ENCODE results near the gene BCAR3.

Gene BCAR3
- total RNA-seq, result 11.7 to 55.4 (median 17.1) reads per million in 17 experiments

GRCh38 chr1:93681101-93681988, at the start of gene BCAR3:
Gene BCAR3, minus strand, starts transcription at chr1:93681837. Its CDS starts 6,907 bp downstream, at chr1:93674930.
- peak; percentile 70 to 92 (median 80) for DNase-seq

DNA sequence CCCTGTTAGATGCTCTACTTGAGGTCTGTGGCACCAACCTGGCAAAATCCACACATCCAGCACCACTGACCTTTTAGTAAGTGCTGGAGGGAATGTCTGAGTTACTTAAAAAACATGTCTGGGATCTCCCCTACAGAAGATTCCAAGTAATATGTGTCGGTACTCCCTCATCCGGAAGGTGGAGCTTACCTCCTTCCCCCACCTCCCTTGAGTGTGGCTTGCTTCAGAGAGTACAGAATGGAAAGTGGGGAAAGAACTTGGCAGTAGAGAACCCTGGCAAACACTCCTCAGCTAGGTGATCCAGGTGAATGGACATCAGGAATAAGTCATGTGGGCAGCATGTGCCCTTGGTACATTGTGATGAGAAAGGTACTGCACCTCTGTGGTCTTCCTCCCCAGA, 49.0 kb upstream of the BCAR3 start:
- DNase-seq, result no peak

GRCh38 chr1:93729906-93730305, 48.3 kb upstream of the BCAR3 start:
- no peak for DNase-seq

DNA sequence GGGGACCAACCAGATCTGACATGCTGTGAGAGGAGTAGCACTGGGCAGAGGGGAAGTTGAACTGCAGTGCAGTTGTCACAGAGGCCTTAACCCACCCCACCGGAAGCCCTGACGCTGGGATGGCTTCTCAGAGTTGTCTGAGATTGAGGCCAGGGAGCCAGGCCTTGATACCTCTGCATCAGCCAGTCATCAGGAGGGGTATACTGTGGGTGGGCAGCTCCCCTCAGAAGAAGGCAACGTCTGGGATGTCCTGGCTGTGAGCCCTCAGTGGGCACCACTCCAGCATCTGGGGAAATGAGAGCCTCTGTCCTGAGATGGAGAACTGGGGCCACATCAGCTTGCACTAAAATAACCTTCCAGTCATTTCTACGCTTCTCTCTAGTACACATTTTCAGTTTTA, 47.9 kb upstream of the BCAR3 start:
- DNase-seq, result no peak

GRCh38 chr1:93728480-93729131, 47.0 kb upstream of the BCAR3 start:
- DNase-seq, result no peak

DNA sequence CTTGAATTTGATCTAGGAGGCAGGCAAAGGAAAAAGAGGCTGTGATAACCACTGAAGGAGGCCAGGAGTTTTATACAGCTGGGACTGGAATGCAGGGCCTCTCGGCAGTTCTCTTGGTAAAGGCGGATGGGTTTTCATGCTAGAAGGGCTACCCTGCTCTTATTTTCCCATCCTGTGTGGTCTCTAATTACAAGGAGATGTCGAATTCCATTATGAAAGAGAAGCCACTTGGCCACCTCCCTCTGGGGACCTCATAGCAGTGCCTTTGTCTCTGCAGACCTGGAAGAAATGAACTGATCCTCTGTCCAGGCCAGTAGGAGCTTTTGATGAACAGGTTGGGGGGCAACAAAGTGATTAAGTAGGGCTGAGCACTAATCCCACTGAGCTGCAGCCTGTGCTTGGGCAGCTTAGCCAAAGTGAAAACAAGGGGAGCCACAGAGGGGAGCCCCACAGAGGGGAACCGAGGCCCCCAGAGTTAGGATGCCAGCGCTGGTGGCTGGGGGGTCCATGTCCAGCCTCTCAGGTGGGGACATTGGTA, 42.2 kb upstream of the BCAR3 start:
- no peak for DNase-seq

DNA sequence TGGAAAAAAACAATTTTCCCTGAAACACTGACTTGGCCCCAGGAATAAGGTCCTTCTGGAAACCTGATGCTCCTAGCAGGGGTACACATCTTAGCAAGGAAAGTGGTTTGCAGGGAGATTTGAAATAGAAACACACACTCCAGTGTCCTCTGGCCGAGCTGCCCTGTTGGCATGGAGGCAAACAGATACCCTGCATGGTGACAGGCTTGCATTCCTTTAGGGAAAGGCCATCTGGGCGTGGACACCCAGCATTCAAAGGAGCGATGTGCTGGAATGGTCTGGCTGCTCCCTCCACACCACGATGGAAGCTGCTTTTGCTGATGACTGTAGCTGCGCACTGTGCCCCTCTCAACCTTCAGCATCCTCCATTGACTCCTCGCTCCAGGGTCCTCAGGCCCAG, 41.5 kb upstream of the BCAR3 start:
- DNase-seq, result no peak

- DNase-seq, result no peak
Observed at GRCh38 chr1:93722081-93723031, 40.7 kb upstream of the BCAR3 start.

DNA sequence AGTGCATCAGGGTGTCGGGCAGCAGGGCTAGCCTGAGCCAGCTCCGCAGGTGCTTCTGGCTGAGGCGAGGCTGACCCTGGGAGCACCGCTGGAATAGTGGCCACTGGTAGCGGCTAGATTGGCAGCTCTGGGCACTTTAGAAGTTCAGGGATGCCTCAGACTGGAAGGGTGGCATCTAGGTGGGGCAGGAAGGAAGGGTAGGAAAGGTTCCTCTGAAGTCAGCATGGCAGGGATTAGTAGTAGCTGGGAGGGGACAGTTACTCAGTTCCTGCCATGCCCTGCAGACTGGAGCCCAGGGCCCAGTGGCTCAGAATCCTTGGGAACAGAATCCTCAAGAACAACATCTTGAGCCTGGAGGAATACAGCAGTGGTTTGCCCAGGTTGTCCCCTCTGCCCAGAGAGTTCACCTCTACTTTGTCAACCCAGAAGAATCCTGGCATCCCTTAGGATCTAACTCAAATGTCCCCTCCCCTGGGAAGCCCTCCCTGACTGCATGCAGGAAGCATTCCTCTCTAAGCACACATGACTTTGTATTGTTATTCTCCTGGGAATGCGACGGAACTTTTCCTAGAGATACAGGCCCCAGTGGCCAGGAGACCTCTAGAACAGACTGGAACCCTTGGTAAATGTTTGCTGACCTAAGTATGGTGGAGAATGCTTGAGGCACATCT, 39.5 kb upstream of the BCAR3 start:
- DNase-seq, result no peak

DNA sequence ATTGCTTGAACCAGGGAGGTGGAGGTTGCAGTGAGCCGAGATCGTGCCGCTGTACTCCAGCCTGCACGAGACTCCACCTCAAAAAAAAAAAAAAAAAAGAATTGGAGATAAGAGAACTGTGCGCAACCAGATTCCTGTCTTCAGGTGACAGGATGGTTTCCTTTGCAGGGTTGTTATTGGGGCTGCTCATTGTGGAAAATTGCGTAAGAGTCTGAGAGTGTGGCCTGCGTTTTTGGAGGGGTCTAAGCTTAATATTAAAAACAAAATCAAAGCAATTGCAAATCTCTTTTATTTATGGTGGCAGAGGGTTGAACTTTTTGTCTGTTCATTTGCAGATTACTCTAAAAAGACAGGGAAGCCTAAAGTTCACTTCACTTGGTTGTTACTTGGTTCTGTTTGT, 36.0 kb upstream of the BCAR3 start:
- DNase-seq, result no peak

DNA sequence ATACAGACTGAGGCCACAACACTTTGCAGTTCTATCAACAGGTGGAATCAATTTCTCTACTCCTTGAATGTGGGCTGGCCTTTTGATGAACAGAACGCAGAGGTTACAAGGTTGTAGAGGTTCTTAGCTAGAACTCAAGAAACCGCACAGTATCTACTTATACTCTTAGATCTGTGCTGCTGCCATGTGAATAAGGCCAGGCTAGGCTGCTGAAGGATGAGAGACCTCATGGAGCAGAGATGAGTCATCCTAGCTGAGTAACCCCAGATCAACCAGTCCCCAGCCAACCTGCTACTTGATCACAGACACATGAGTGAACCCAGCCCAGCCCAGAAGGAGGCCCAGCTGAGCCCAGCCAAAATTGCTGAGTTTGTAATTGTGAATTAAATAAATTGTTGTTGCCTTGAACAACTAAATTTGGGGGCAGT, 35.3 kb upstream of the BCAR3 start:
- peak in 1 of 4 experiments; percentile 39 for DNase-seq

DNA sequence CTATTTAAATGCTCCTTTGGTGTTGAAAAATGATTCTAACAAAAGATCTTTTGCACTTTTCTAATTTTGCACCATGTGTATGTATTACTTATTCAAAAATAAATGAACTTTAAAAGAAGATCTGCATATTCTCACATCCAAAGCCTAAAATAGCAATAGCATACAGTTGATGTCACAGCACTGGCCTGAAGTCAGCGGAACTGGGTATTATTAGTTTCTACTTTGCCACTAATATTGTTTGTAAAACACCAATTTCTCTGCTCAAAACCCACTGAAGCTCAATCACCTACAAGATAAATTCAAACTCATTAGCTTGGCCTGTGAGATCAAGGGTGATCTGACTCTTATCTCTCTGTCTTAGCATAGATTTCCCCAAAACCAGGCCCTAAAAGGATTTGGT, 34.5 kb upstream of the BCAR3 start:
- DNase-seq, result no peak

- no peak for DNase-seq
Observed at GRCh38 chr1:93715529-93716126, 34.0 kb upstream of the BCAR3 start.

DNA sequence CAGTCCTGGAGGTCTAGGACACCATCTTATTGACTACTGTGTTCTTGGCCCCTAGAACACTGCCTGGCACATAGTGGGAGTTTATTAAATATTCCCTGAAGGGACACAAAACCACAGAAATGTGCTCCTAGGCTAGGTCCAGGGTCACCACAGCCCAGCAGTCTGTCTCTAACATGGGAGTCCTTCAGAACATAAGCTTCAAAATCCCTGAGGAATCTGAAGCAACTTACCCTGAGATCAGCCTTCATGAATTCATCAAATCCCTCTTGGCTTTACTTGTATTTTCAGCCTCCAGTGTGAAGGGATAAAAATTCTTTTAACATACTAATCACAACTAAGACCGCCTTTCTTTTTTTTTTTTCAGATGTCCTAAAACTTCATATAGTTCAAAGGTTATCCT, 32.7 kb upstream of the BCAR3 start:
- DNase-seq, result no peak

- DNase-seq, result no peak
Observed at GRCh38 chr1:93713341-93713740, 31.7 kb upstream of the BCAR3 start.

DNA sequence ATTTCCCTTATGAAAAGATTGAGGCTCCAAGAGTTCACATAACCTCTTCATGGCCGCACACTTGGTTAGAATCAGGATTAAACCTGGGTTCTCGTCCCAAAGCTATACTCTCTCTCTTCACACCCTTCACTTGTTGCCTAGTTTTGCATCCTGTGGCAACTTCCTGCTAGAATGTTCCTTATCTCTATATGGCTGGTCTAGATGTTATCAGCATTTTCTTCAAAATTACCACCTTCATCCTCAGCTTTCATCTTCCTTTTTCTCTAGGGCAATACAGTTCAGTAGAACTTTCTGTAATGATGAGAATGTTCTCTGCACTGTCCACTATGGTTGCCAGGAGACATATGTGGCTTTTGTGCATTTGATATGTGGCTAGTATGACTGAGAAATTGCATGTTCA, 31.1 kb upstream of the BCAR3 start:
- no peak for DNase-seq

DNA sequence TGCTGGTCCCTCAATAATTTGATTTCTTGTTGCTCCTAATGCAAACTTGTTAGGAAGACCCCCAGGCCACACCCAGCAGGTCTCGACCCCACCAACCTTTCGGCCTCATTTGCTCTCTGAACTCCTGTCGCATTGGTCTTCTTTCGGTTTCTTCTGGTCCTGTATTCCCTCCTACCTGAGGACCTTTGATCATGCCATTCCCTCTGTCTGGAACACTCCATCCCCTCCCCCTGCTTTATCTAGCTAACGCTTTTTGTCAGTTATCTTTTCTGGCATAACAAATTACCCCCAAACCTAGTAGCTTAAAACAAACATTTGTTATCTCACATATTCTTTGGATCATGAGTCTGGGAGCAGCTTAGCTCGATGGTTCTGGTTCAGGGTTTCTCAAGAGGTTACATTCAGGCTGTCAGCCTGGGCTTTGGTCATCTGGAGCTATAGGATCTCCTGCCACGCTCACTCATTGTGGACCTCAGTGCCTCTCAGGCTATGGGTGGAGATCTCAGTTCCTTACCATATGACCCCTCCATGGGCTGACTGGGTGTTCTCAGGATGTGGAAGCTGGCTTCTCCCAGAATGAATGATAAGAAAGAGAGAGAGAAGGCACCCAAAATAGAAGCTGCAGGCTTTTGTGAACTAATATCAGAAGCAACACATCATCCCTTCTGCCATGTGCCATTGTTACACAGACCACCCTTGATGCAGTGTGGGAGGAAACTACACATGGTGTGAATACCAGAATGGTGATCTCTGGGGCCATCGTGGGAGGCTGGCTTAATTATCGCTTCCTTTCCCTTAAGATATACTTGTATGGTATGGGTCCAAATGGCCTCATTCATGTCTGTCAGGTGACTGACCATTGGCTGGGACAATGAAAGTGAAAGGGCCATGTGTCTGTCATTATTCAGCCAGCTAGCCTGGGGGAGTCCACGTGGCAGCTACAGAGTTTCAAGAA, 29.1 kb upstream of the BCAR3 start:
- DNase-seq, result no peak

GRCh38 chr1:93708734-93709481, 27.3 kb upstream of the BCAR3 start:
- DNase-seq, result peak in 3 of 4 experiments; percentile 44 to 58 (median 52)

DNA sequence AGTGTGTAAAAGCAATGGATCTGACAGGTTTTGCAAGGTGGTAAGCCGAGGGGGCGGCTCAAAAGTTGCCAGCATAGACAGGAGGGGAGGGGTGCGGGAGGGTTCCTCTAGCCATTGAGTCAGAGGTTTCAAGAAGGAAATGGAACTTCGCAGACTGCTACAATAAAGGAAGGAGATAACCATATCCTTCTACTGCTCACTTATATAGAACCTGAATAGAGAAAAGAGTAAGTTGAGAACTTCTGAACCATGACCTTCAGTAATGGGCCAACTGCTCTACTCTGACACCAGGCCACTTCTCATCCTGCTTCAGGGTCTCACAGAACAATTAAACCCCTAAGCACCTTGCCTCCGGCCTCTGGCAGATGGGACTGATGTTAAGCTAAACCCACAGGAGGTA, 26.3 kb upstream of the BCAR3 start:
- DNase-seq, result peak; percentile 40 to 68 (median 62)
